Subcutaneous abdominal adipose tissue (tissue), 5 donors: ENCODE data around the gene GATM.

ENCODE experiments used
- H3K27ac ChIP-seq: one replicate; pipeline ENCODE4 v1.7.0; 2013; ENCODE audit warnings: low read depth, mild to moderate bottlenecking, inconsistent platforms, low read length, moderate library complexity
- H3K27me3 ChIP-seq, 5 donors: one replicate each; pipeline ENCODE4 v1.7.0; 2013; ENCODE audit warnings: low read length in 5 of 5, inconsistent platforms in 1 of 5; ENCODE audit not compliant: control insufficient read depth in 5 of 5, insufficient read depth in 4 of 5
- H3K36me3 ChIP-seq, 5 donors: one replicate each; pipeline ENCODE4 v1.7.0; 2013; ENCODE audit warnings: low read length in 5 of 5; ENCODE audit not compliant: control insufficient read depth in 5 of 5, insufficient read depth in 5 of 5
- H3K4me1 ChIP-seq, 5 donors: one replicate each; pipeline ENCODE4 v1.7.0; 2013; ENCODE audit warnings: low read length in 5 of 5, mild to moderate bottlenecking in 3 of 5, moderate library complexity in 1 of 5; ENCODE audit not compliant: control insufficient read depth in 5 of 5, insufficient read depth in 5 of 5
- H3K4me3 ChIP-seq, 5 donors: one replicate each; pipeline ENCODE4 v1.7.0; 2013; ENCODE audit warnings: low read length in 5 of 5, low read depth in 1 of 5
- H3K9ac ChIP-seq, 5 donors: one replicate each; pipeline ENCODE4 v1.7.0; 2013; ENCODE audit warnings: low read length in 5 of 5, mild to moderate bottlenecking in 4 of 5, moderate library complexity in 3 of 5
- H3K9me3 ChIP-seq, 5 donors: one replicate each; pipeline ENCODE4 v1.7.0; 2013; ENCODE audit warnings: low read length in 5 of 5; ENCODE audit not compliant: control insufficient read depth in 5 of 5
- donor health status: healthy.
- donor health status: healthy.
- donor health status: healthy.
- donor health status: healthy.
- donor health status: healthy.

Gene GATM

GRCh38 chr15:45402162-45402954, 24.0 kb upstream of the GATM start:
- Histone ChIP-seq H3K36me3 (peaks cover 5 to 15% (median 12%) of the 10 kb centered on the region in 5 donors), H3K9me3 (no peaks in the 10 kb centered on the region), H3K27ac (peak overlapping the region; percentile 88), H3K4me3 (peak overlapping the region; percentile 88 to 99 (median 98)), H3K9ac (peak overlapping the region; percentile 79 to 98 (median 95)), H3K27me3 (no peaks in the 10 kb centered on the region), H3K4me1 (peaks cover 0 to 36% (median 32%) of the 10 kb centered on the region in 5 donors)

DNA sequence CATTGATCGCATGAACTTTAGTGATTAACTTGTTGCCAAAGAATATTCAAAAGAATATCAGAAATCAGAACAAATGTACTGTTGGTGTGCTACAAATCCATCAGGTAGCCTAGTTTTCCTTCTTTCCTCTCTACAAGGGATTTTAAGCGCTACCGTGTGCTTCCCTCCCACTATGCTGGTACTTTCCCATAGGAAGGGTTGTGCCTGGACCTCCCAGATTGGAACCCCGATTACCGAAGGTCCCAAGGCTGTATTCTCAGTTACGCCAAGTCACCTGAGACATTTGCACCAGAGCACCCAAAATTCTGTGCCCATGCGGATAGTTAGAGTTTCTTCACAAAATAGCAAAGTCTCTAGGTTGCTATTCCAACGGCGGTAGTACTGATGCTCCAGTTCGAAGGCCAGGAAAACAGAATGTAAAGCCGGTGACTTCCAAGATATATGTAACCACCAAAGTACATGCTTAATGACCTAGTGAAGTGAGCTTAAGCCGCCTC, 23.4 kb upstream of the GATM start:
- H3K27ac ChIP-seq = peak overlapping the region; percentile 88
- H3K36me3 ChIP-seq = peaks cover 5 to 9% (median 6%) of the 10 kb centered on the region in 5 donors
- H3K4me1 ChIP-seq = peaks cover 0 to 36% (median 32%) of the 10 kb centered on the region in 5 donors
- no peaks in the 10 kb centered on the region for H3K27me3 ChIP-seq
- peak overlapping the region; percentile 79 to 98 (median 95) for H3K9ac ChIP-seq
- H3K9me3 ChIP-seq = no peaks in the 10 kb centered on the region
- H3K4me3 ChIP-seq = peak overlapping the region; percentile 88 to 99 (median 98)

- no peaks in the 10 kb centered on the region for H3K9me3 ChIP-seq
- H3K36me3 ChIP-seq = no peaks in the 10 kb centered on the region
- no peak overlapping the region for H3K9ac ChIP-seq
- H3K4me3 ChIP-seq = no peak overlapping the region
- H3K27ac ChIP-seq = no peak overlapping the region
- peaks cover 0 to 2% (median 0%) of the 10 kb centered on the region in 5 donors for H3K27me3 ChIP-seq
- peaks cover 0 to 34% (median 26%) of the 10 kb centered on the region in 5 donors for H3K4me1 ChIP-seq
Measured at GRCh38 chr15:45399381-45400212, 21.3 kb upstream of the GATM start.

- no peak overlapping the region for H3K9ac ChIP-seq
- no peak overlapping the region for H3K27ac ChIP-seq
- peaks cover 0 to 4% (median 0%) of the 10 kb centered on the region in 5 donors for H3K27me3 ChIP-seq
- no peak overlapping the region for H3K4me3 ChIP-seq
- H3K4me1 ChIP-seq = peaks cover 0 to 13% (median 9%) of the 10 kb centered on the region in 5 donors
- H3K36me3 ChIP-seq = no peaks in the 10 kb centered on the region
- no peaks in the 10 kb centered on the region for H3K9me3 ChIP-seq
Measured at GRCh38 chr15:45397116-45397665, 18.8 kb upstream of the GATM start.

DNA sequence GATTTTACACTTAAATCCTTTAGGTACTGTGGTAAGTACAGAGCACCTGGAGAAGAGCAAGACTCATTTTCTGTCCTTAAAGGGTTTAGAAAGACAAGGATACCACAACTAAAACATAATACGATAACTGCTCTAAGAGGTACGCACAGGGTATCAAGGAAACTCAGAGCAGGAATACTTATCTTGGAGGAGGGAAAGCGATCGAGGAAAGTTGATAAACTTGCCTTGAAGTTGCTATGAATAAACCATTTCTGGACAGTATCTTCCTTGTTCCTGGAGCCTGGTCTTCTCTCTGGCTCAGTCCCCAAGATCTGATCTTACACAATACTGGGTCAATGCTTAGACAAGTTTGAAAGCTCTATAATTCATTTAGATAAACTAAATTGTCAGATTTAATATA, 17.6 kb upstream of the GATM start:
- H3K4me3 ChIP-seq = no peak overlapping the region
- H3K27ac ChIP-seq = no peak overlapping the region
- peaks cover 0 to 4% (median 0%) of the 10 kb centered on the region in 5 donors for H3K27me3 ChIP-seq
- H3K36me3 ChIP-seq = no peaks in the 10 kb centered on the region
- no peaks in the 10 kb centered on the region for H3K9me3 ChIP-seq
- H3K9ac ChIP-seq = no peak overlapping the region
- peaks cover 0 to 4% (median 0%) of the 10 kb centered on the region in 5 donors for H3K4me1 ChIP-seq

- H3K4me3 ChIP-seq = no peak overlapping the region
- no peak overlapping the region for H3K9ac ChIP-seq
- no peaks in the 10 kb centered on the region for H3K36me3 ChIP-seq
- H3K9me3 ChIP-seq = no peaks in the 10 kb centered on the region
- H3K27me3 ChIP-seq = peaks cover 0 to 4% (median 0%) of the 10 kb centered on the region in 5 donors
- peaks cover 0 to 9% (median 5%) of the 10 kb centered on the region in 5 donors for H3K4me1 ChIP-seq
- no peak overlapping the region for H3K27ac ChIP-seq
Measured at GRCh38 chr15:45394681-45395080, 16.3 kb upstream of the GATM start.

DNA sequence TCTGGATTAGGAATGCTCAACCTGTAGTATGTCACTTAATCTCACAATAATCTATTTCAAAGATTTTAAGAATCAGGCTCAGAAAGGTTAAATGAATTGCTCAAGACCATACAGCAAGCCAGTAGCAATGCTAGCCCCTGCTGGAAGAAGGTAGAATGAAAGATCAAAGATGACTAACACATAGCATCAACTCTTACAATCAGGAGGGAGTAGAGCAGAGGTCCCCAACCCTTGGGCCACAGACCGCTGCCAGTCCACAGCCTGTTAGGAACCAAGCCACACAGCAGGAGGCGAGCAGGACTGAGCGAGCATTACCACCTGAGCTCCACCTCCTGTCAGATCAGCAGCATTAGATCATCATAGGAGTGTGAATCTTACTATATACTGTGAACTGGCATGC, 15.5 kb upstream of the GATM start:
- no peaks in the 10 kb centered on the region for H3K9me3 ChIP-seq
- H3K27ac ChIP-seq = no peak overlapping the region
- peaks cover 0 to 4% (median 0%) of the 10 kb centered on the region in 5 donors for H3K27me3 ChIP-seq
- H3K36me3 ChIP-seq = no peaks in the 10 kb centered on the region
- H3K9ac ChIP-seq = no peak overlapping the region
- no peak overlapping the region for H3K4me3 ChIP-seq
- peaks cover 0 to 15% (median 5%) of the 10 kb centered on the region in 5 donors for H3K4me1 ChIP-seq

- no peak overlapping the region for H3K4me3 ChIP-seq
- H3K4me1 ChIP-seq = peaks cover 0 to 15% (median 5%) of the 10 kb centered on the region in 5 donors
- H3K9me3 ChIP-seq = no peaks in the 10 kb centered on the region
- no peak overlapping the region for H3K27ac ChIP-seq
- H3K27me3 ChIP-seq = peaks cover 0 to 7% (median 0%) of the 10 kb centered on the region in 5 donors
- no peaks in the 10 kb centered on the region for H3K36me3 ChIP-seq
- no peak overlapping the region for H3K9ac ChIP-seq
Measured at GRCh38 chr15:45392584-45392855, 14.2 kb upstream of the GATM start.

- H3K9me3 ChIP-seq = no peaks in the 10 kb centered on the region
- peaks cover 0 to 7% (median 0%) of the 10 kb centered on the region in 5 donors for H3K27me3 ChIP-seq
- no peak overlapping the region for H3K27ac ChIP-seq
- H3K4me3 ChIP-seq = no peak overlapping the region
- no peaks in the 10 kb centered on the region for H3K36me3 ChIP-seq
- H3K9ac ChIP-seq = no peak overlapping the region
- H3K4me1 ChIP-seq = peaks cover 1 to 20% (median 9%) of the 10 kb centered on the region in 5 donors
Measured at GRCh38 chr15:45391746-45392583, 13.6 kb upstream of the GATM start.
